GM19238 (cell line): ENCODE data around the gene SH3GL3.

ENCODE experiments used
- DNase-seq: peaks from one replicate; pipeline ENCODE4 v3.0.0; 2011; ENCODE audit warnings: low spot score; ENCODE audit not compliant: insufficient read length

The SH3GL3 gene

GRCh38 chr15:83462026-83462425 is 14.9 kb downstream of the SH3GL3 start:
- no peak for DNase-seq

GRCh38 chr15:83462953-83463433 is 15.9 kb downstream of the SH3GL3 start:
- DNase-seq: no peak

DNA sequence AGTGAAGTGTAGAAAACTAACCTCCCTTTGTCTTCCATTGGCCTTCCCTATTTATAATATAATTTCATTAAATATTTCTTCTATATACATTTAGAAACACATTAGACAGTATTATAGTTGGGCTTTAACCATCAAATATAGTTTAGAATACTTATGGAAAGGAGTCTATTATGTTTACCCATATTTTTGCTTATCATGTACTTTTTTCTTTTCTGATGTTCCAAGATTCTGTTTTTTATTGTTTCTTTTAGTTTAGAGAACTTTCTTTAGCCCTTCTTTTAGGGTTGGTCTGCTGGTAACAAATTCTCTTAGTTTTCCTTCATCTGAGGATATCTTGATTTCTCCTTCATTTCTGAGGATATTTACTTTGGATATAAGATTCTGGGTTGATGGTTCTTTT is 23.7 kb downstream of the SH3GL3 start:
- no peak for DNase-seq

- no peak for DNase-seq
Observed at GRCh38 chr15:83471307-83471866, 24.2 kb downstream of the SH3GL3 start.

DNA sequence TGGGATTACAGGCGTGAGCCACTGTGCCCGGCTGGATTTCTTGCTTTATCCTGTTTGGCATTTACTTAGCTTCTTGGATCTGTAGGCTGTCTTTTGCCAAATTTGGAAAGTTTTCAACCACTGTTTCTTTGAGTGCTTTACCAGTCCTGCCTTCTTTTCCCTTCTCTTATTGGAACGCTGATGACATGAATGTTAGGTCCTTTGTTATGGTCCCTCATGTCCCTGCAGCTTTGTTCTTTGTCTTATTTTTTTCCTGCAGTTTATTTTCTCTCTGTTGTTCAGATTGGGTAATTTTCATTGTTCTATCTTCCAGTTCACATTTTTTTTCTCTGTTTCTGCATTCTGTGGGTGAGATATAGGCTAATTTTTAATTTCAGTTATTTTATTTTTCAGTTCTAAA is 25.0 kb downstream of the SH3GL3 start:
- no peak for DNase-seq

- no peak for DNase-seq
Observed at GRCh38 chr15:83472797-83473196, 25.7 kb downstream of the SH3GL3 start.

DNA sequence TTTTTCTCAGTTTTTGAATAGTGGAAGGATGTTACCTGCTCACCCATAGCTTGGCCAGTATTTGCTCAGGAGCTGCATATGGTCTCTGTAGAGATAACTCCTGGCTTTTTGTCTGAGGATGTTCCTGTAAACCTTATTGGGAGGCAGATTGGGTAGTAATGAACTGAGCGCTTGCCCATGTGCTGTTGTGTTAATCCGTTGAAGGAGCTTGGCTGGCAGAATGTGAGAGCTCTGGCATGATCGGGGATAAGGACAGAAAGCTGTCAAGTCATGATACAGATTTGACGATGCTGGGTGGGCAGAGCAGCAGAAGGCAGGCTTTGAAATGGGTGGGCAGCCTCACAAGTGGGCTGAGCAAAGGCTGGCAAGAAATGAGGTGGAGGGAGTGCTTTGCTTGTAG is 27.4 kb downstream of the SH3GL3 start:
- DNase-seq: no peak

GRCh38 chr15:83475551-83475950 is 28.4 kb downstream of the SH3GL3 start:
- DNase-seq: no peak

GRCh38 chr15:83476066-83476465 is 28.9 kb downstream of the SH3GL3 start:
- DNase-seq: no peak

DNA sequence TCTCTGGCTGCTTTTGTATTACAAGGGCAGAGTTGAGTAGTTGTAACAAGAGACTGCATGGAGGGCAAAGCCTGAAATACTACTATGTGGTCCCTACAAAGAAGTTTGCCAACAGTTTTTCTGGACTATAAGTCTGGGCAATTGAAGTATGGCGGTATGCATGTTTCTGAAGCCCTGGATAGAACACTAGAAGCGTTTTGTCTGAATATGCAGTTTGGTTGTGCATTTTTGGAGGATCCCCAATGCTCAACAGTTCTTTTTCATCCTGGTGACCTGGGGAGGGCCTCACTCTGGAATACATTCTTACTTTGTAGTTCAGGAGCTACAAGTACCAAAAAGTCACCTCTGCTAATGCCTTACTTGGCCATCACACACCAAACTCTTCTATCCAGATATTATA is 29.6 kb downstream of the SH3GL3 start:
- no peak for DNase-seq

GRCh38 chr15:83477172-83477807 is 30.1 kb downstream of the SH3GL3 start:
- no peak for DNase-seq

DNA sequence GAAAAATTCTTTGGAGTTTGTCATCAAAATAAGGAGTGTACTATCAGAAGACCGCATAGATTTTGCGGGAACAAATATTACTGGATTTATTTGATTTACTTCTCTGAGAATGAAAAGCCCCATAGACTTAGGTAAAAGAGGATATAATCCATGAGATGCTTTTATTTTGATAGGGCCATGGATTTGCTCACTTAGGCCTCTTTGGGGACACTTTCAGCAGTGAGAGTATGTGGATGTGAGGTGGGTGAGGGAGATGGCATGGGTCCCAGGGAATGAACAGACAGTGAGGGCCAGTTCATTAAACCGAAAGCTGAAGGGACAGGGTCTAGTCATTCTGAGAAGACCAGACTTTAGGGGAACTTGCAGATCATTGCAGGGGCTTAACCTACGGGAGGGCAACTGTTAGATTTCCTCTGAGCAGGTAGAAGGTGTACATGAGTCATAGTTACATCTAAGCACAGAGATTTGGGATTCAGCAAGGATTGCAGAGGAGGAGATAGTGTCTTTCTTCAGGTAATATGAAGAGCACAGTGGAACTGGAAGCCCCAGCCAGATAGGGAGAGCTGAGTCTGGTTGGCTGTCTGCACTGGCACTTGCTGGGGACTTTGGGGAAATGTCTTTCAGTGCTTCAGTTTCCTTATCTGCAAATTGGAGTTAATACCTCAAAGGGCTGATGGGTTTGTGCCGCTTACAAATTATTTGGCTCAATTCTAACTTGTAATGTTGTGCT is 30.8 kb downstream of the SH3GL3 start:
- no peak for DNase-seq

DNA sequence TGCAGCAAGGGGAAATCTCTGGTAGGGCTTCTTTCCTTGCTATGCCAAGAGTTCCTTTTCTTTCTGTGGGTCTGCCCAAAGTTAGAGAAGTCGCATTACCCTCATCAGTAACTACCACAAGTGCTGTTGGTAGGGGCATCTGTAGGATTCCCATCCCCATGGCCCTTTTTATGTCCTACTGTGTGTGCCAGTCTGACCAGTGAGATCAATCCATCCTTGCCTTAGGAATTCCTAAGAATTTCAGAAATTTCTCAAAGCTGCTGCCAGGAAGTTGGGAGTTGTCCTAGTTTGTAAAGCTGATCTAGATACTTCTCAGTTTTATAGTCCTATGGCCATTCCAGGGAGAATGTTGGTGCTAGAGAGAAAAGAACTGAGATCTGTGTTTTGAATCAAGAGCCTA is 36.5 kb downstream of the SH3GL3 start:
- DNase-seq: no peak

DNA sequence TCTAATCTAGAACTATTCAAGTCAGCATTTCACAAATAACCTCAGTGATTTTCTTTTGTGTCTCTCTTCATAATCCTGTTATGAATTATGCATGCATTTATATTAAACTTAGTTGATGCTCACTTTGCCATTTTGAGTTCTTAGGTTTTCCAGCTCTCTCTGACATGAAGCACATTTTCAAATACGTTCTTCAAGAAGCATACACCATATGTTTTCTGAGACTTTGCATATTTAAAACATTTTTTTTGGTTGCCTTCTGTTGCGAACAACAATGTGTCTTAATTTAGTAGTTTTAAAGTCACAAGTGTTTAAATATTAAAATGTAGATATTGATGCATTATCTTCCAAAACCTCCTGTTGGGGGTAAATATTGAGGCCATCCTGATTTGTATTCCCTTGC is 37.5 kb downstream of the SH3GL3 start:
- no peak for DNase-seq

GRCh38 chr15:83486363-83486762 is 39.2 kb downstream of the SH3GL3 start:
- DNase-seq: no peak

GRCh38 chr15:83487519-83487918 is 40.4 kb downstream of the SH3GL3 start:
- DNase-seq: no peak

DNA sequence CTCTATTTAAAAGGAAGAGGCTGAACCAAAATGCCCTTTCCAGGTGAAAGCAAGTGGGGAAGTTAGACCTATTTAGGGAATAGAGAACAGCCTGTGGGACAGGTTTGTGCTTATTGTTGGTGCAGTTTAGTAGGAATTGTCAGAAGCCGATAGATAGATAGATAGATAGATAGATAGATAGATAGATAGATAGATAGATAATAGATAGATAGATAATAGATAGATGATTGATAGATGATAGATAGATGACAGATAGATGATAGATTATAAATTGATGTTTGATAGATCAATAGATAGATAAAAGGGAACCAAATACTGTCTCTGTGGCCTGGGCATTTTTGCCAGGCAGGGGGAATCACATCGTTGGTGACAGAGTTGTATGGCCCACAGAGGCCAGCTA is 42.5 kb downstream of the SH3GL3 start:
- no peak for DNase-seq

GRCh38 chr15:83491486-83491885 is 44.3 kb downstream of the SH3GL3 start:
- DNase-seq: no peak

- DNase-seq: no peak
Observed at GRCh38 chr15:83496766-83497165, 49.6 kb downstream of the SH3GL3 start.

DNA sequence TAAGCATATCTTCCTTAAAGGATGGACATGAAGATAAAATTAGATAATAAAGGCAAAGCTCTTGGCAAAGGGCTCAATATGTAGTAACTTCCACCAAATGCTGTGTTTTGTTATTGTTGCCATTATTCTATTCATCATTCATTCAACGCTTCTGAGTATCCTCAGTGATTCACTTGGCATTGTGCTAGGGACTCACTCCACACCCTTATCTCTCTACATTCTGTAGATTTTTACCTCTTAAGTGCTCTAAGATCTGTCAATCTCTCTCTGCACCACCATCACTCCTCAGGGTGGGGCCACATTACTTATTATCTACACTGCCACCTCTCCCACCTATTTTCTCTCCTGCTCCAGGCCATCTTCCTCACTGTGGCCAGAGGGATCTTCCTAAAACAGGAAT is 51.2 kb downstream of the SH3GL3 start:
- no peak for DNase-seq

- no peak for DNase-seq
Observed at GRCh38 chr15:83498801-83499200, 51.7 kb downstream of the SH3GL3 start.

GRCh38 chr15:83499476-83499875 is 52.3 kb downstream of the SH3GL3 start:
- DNase-seq: no peak
